Lung (tissue), 12 donors: ENCODE results near the gene HSFX3. TPM values are rescaled to one million over a fixed set of nuclear protein-coding genes. Genes with fewer than 3 reads are reported as not detected.
"Not testable (repeated sequence)": the region's sequence is repeated elsewhere in the genome, so short reads cannot be mapped to it uniquely, and the experiment has no call there.

Experiments
- ATAC-seq: fragments of 200-7000 bp; cut with Tn5 transposase; one replicate; pipeline ENCODE4 v1.9.1; 2020; ENCODE audit warnings: moderate number of reproducible peaks; ENCODE audit not compliant: insufficient read depth, low FRiP score
- DNase-seq, 3 donors: peaks; one replicate each; pipeline ENCODE4 v3.0.0-alpha.2; 2013 to 2017
- H3K27ac ChIP-seq, 2 donors: one replicate each; pipeline ENCODE4 v1.5.1; 2013; ENCODE audit warnings: mild to moderate bottlenecking in 2 of 2, moderate library complexity in 2 of 2, control low read depth in 1 of 2, inconsistent platforms in 1 of 2, low read depth in 1 of 2, low read length in 1 of 2
- H3K27me3 ChIP-seq, 3 donors: one replicate each; pipeline ENCODE4 v1.5.1; 2013; ENCODE audit warnings: low read length in 2 of 3; ENCODE audit not compliant: control insufficient read depth in 3 of 3, insufficient read depth in 3 of 3
- H3K36me3 ChIP-seq, 4 donors: one replicate each; pipeline ENCODE4 v1.5.1; 2013; ENCODE audit warnings: low read length in 4 of 4, mild to moderate bottlenecking in 1 of 4, moderate library complexity in 1 of 4; ENCODE audit not compliant: control insufficient read depth in 4 of 4, insufficient read depth in 4 of 4
- H3K4me1 ChIP-seq, 5 donors: one replicate each; pipeline ENCODE4 v1.5.1; 2013; ENCODE audit warnings: low read length in 5 of 5, mild to moderate bottlenecking in 2 of 5, moderate library complexity in 1 of 5; ENCODE audit not compliant: control insufficient read depth in 5 of 5, insufficient read depth in 5 of 5
- H3K4me3 ChIP-seq: one replicate; pipeline ENCODE4 v1.5.1; 2013; ENCODE audit warnings: mild to moderate bottlenecking, control low read depth, moderate library complexity
- H3K9ac ChIP-seq, 2 donors: one replicate each; pipeline ENCODE4 v1.5.1; 2013; ENCODE audit warnings: low read length in 2 of 2, control low read depth in 1 of 2; ENCODE audit not compliant: insufficient read depth in 1 of 2
- H3K9me3 ChIP-seq, 4 donors: one replicate each; pipeline ENCODE4 v1.5.1; 2013; ENCODE audit warnings: low read length in 3 of 4, mild to moderate bottlenecking in 1 of 4, moderate library complexity in 1 of 4; ENCODE audit not compliant: control insufficient read depth in 4 of 4, insufficient read depth in 3 of 4
- CTCF ChIP-seq: IDR thresholded peaks from 2 replicates; pipeline ENCODE4 v1.5.1; 2012; ENCODE audit warnings: mild to moderate bottlenecking; ENCODE audit errors: control extremely low read depth, extremely low read depth
- WGBS, 2 donors: extraction: QIAGEN DNeasy Blood & Tissue Kit; methylation state at CpG; one replicate each; pipeline ENCODE4 v1.1.7; 2013; 5-methylcytosine and 5-hydroxymethylcytosine counted together
- polyA plus RNA-seq, 2 donors: library from polyadenylated mRNA; stranded (reverse); fragments of 200-250 nt; gene quantifications; one replicate each; pipeline ENCODE4 v1.2.1, GENCODE V29; 2013
- total RNA-seq, 2 donors: library from RNA; depleted of rRNA in 1 of 2; stranded (reverse); fragments of >200 nt in 1 of 2; gene quantifications; one replicate each; pipeline ENCODE4 v1.2.1, GENCODE V29; 2014 to 2021
- donor health status: control.
- donor health status: control.
- donor health status: Bipolar disorder and iron deficiency.
- donor health status: healthy.
- donor health status: DM: yes; HTN: yes; CAD: no.

The HSFX3 gene
- total and polyA plus RNA-seq, 4 donors, result not detected

DNA sequence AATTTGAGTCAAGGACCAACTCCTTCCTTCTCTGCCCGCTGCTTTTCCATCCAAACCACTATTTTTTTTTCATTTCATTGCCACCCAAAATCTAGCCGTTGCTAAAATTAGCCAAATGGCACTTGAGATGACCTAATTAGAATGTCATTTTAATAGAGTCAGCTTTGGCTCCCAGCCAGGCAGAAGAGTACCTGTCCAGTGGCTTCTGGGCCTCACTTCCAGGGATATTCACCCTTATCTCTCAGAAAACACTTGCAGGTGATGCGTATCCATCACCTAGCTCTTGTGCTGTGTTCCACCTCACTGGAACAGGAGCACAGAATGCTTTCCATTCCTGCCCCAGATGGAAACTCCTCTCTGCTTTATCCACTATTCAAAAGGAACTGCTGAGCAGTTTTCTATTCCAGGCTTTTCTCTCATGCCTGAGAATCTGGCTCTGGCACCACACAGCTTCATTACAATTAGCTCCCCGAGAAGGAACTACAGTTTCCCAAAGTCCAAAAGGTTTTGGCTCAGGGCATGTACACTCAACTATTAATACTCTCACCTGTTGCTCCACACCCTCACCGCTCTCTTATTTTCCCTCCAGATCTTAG lies 19.1 kb upstream of the HSFX3 start:
- WGBS, 2 donors, result 70% methylated on average over 5 of the region's 5 CpGs; no CpG with 5 or more reads in 1 of the 2 donors
- no peak for DNase-seq
- Histone ChIP-seq H3K9me3 (no peaks in the 10 kb centered on the region), H3K9ac (no peak overlapping the region), H3K36me3 (no peaks in the 10 kb centered on the region), H3K27me3 (peaks cover 0 to 3% (median 2%) of the 10 kb centered on the region in 3 donors), H3K27ac (no peak overlapping the region), H3K4me1 (no peaks in the 10 kb centered on the region), H3K4me3 (no peak overlapping the region)
- no peak for TF ChIP-seq CTCF
- ATAC-seq, result no peak

DNA sequence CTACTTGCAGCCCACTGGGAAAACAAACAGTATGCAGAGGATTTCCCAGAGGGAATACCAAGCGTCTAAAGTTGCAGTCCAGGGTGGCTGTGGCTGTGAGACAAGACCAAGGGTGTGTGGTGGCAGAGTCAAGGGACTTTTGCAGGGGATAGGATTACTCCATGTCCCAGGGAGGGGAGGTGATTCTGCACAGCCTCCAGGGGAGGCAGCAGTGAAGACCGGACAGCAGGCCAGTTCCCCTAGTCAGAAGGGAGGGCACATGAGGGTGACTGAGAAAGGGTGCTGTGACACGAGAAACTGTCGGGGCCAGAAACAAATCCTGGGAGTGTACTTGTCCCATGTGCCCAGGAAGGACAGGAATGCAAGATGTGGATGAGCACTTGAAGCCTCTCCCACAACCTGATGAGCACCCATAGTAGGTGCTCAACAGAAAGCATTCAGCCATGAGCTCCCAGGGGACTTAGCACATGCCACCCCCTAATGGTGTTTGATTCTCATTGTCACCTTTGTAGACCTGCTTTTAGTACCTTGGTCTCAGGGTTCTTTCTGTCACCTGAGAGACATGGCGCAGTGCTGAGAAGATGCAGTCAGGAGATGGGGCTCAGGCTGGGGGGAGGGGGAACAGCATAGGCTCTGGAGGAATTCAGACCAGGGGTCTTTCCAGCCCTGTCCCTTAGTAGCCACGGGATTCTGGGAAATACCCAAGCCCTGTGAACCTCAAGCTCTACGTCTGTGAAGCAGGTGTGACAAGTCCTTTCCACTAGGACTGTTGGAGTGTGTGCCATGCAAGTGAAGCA lies 18.1 kb upstream of the HSFX3 start:
- H3K27ac ChIP-seq, result no peak overlapping the region
- no peaks in the 10 kb centered on the region for H3K9me3 ChIP-seq
- H3K27me3 ChIP-seq, result peaks cover 0 to 3% (median 2%) of the 10 kb centered on the region in 3 donors
- WGBS, 2 donors, result 77% methylated on average over 7 of the region's 7 CpGs; no CpG with 5 or more reads in 1 of the 2 donors
- no peak for TF ChIP-seq CTCF
- no peaks in the 10 kb centered on the region for H3K4me1 ChIP-seq
- no peak overlapping the region for H3K4me3 ChIP-seq
- H3K36me3 ChIP-seq, result no peaks in the 10 kb centered on the region
- H3K9ac ChIP-seq, result no peak overlapping the region
- DNase-seq, result no peak
- ATAC-seq, result no peak

- Histone ChIP-seq H3K4me3 (no peak overlapping the region), H3K27me3 (peaks cover 0 to 3% (median 0%) of the 10 kb centered on the region in 3 donors), H3K9me3 (no peaks in the 10 kb centered on the region), H3K4me1 (no peaks in the 10 kb centered on the region), H3K36me3 (no peaks in the 10 kb centered on the region), H3K27ac (no peak overlapping the region), H3K9ac (no peak overlapping the region)
- WGBS, 2 donors, result 86% methylated on average over 4 of the region's 4 CpGs; no CpG with 5 or more reads in 1 of the 2 donors
- no peak for TF ChIP-seq CTCF
- no peak for ATAC-seq
- DNase-seq, result no peak
These were observed 13.6 kb upstream of the HSFX3 start for GRCh38 chrX:149563359-149563758.

- not testable (repeated sequence) for H3K9me3 ChIP-seq, H3K4me3 ChIP-seq, H3K36me3 ChIP-seq, H3K9ac ChIP-seq, ATAC-seq, DNase-seq, H3K4me1 ChIP-seq, H3K27me3 ChIP-seq, H3K27ac ChIP-seq
- WGBS, 2 donors, result no CpG with 5 or more reads among the region's 4 CpGs
These were observed 5.5 kb upstream of the HSFX3 start for GRCh38 chrX:149555251-149555650.

DNA sequence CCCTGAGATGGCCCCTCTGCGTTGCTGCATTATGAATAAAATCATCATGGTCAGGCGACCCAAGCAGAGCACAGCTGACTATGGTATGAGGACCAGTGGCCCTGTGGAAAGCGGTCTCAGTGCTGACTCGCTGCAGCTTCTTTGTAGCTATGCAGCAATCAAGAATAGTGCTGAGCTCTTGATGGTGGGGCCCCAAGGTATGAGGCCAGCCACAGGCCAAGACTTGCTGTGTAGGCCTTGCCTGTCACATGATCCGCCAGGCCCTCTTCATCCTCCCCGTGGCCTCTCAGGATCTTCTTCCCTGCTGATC lies 2.2 kb upstream of the HSFX3 start:
- not testable (repeated sequence) for ATAC-seq, H3K9me3 ChIP-seq
- WGBS, 2 donors, result 87% methylated on average over 2 of the region's 6 CpGs; no CpG with 5 or more reads in 1 of the 2 donors

More for the DNA sequence above, 2.2 kb upstream of the HSFX3 start:
- H3K36me3 ChIP-seq, H3K9ac ChIP-seq, H3K4me1 ChIP-seq, H3K27me3 ChIP-seq, H3K4me3 ChIP-seq, DNase-seq, H3K27ac ChIP-seq: not testable (repeated sequence)
